Right cardiac atrium (tissue), 5 donors: ENCODE results near the gene G0S2. TPM values are rescaled to one million over a fixed set of nuclear protein-coding genes. Genes with fewer than 3 reads are reported as not detected.

ENCODE experiments used
- ATAC-seq, 2 donors: fragments of 200-7000 bp; cut with Tn5 transposase; one replicate each; pipeline versions ENCODE4 v1.8.0 to v1.9.1; 2020; ENCODE audit warnings: moderate library complexity in 2 of 2, mild to moderate bottlenecking in 1 of 2
- DNase-seq, 3 donors: peaks; one replicate each; pipeline ENCODE4 v3.0.0-alpha.2; 2020
- H3K27ac ChIP-seq: one replicate; pipeline ENCODE4 v1.5.1; 2013; ENCODE audit warnings: mild to moderate bottlenecking, low read length, control low read depth, moderate library complexity
- H3K27me3 ChIP-seq: one replicate; pipeline ENCODE4 v1.6.1; 2013; ENCODE audit not compliant: control insufficient read depth, insufficient read depth
- H3K4me1 ChIP-seq: one replicate; pipeline ENCODE4 v1.6.1; 2013; ENCODE audit warnings: low read length; ENCODE audit not compliant: control insufficient read depth, insufficient read depth
- H3K4me3 ChIP-seq: one replicate; pipeline ENCODE4 v1.5.1; 2013; ENCODE audit warnings: low read length, control low read depth
- H3K9me3 ChIP-seq: one replicate; pipeline ENCODE4 v1.6.1; 2013; ENCODE audit warnings: low read length; ENCODE audit not compliant: control insufficient read depth
- WGBS: extraction: QIAGEN DNeasy Blood & Tissue Kit; methylation state at CpG from one replicate; pipeline ENCODE4 v1.1.7; 2013; 5-methylcytosine and 5-hydroxymethylcytosine counted together
- intact Hi-C, 4 donors: fragments of 100-400 bp; cut with DNase I; formaldehyde crosslinking; loops; one replicate each; pipeline versions ENCODE4 v1.11.0 to v1.14.0; 2022 to 2023
- polyA plus RNA-seq: library from polyadenylated mRNA; stranded (reverse); fragments of 200-250 nt; gene quantifications from one replicate; pipeline ENCODE4 v1.2.3, GENCODE V29; 2013
- total RNA-seq, 4 donors: library from RNA; stranded (reverse); fragmentation: NEBNext Ultra II Directional; extraction: Animal tissue kit (Norgen Biotek cat#: 25700); gene quantifications; one replicate each; pipeline ENCODE4 v1.2.1, GENCODE V29; 2021
- donor health status: healthy with polysubstance abuse.
- donor health status: DM: no; HTN: yes; CAD: no.
- donor health status: DM: no; HTN: no; CAD: no.
- donor health status: DM: no; HTN: yes; CAD: no; lungs with severe emphysema.
- donor health status: DM: yes; HTN: yes; CAD: no.

Gene G0S2
- total and polyA plus RNA-seq, 5 donors, result 77.4 to 414 (median 276) TPM

DNA sequence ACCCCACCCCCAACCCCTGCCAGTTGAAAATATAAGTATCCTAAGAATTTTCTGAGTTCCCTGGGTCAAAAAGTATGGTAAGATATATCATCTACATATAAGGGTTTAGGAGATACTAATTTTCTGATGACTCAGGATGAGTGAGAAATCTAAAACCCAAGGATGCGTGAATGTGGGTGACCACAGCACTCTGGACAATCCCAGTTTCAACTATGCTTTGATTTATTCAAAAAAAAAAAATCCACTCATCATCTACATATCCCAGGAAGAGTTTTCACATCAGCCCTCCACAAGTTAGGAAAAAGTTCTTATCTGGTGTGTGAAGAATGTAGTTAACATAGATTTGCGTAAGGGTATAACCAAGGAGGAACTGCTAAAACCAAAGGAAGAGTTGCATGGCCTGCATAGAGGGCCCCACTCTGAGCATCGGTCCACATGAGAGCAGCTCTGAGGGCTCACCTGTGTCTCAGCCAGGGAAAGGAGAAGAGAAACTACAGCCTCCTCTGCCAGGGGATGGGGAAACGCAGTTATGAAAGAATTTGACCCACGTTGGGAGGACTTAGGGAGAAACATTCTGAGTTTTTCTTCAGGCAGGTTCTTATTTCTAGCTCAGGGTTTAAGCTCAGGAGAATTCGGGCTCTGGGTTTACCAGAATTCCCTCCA is 41.7 kb upstream of the G0S2 start:
- H3K4me3 ChIP-seq, result no peak overlapping the region
- H3K4me1 ChIP-seq, result peaks cover 2% of the 10 kb centered on the region
- ATAC-seq, result no peak
- no peaks in the 10 kb centered on the region for H3K9me3 ChIP-seq
- H3K27me3 ChIP-seq, result no peaks in the 10 kb centered on the region
- 91% methylated on average over 6 of the region's 6 CpGs for WGBS
- intact Hi-C loops, result no loop called here
- DNase-seq, result no peak
- no peak overlapping the region for H3K27ac ChIP-seq

GRCh38 chr1:209634005-209634737 is 41.0 kb upstream of the G0S2 start:
- H3K27me3 ChIP-seq, result no peaks in the 10 kb centered on the region
- 87% methylated on average over 20 of the region's 20 CpGs for WGBS
- intact Hi-C loops, result no loop called here
- no peaks in the 10 kb centered on the region for H3K9me3 ChIP-seq
- ATAC-seq, result no peak
- peaks cover 2% of the 10 kb centered on the region for H3K4me1 ChIP-seq
- DNase-seq, result peak in 1 of 3 donors; percentile 50
- H3K27ac ChIP-seq, result no peak overlapping the region
- H3K4me3 ChIP-seq, result no peak overlapping the region

GRCh38 chr1:209635850-209636249 is 39.4 kb upstream of the G0S2 start:
- Histone ChIP-seq H3K27ac (no peak overlapping the region), H3K4me1 (peaks cover 2% of the 10 kb centered on the region), H3K9me3 (no peaks in the 10 kb centered on the region), H3K4me3 (no peak overlapping the region), H3K27me3 (no peaks in the 10 kb centered on the region)
- ATAC-seq, result no peak
- intact Hi-C loops, result loop anchor here in 1 of 4 donors (5.0 kb wide), 1 partner anchor 41 kb away; the partner anchor contains the start of gene G0S2
- WGBS, result 70% methylated on average over 5 of the region's 5 CpGs
- no peak for DNase-seq

GRCh38 chr1:209641832-209642172 is 33.4 kb upstream of the G0S2 start:
- DNase-seq (peak; percentile 92 to 98 (median 96)), ATAC-seq (peak; percentile 95 to 96)
- Histone ChIP-seq H3K4me1 (peaks cover 29% of the 10 kb centered on the region), H3K4me3 (no peak overlapping the region), H3K27ac (peak overlapping the region; percentile 92), H3K9me3 (no peaks in the 10 kb centered on the region), H3K27me3 (no peaks in the 10 kb centered on the region)
- intact Hi-C loops, result loop anchor here in 1 of 4 donors (5.0 kb wide), 1 partner anchor 45 kb away; no protein-coding TSS in a partner anchor
- WGBS, result 15% methylated on average over 5 of the region's 5 CpGs

DNA sequence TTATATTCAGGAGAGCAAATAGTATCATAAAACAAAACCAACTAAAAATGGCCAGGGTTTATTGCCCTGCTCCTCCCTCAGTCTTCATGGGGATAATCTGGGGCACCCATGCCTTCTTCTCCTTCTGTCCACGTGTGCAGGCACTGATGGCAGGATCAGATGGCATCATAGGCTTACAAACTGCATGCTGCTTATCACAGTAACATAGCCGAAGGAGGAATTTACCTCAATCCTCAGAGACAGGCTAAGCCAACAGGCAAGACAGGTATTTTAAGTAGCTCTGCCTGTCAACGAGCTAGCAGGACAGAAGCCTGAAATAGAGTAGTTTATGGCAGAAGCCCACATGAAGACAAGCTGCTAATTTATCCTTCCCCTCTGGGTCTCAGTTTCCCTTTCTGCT is 32.4 kb upstream of the G0S2 start:
- ATAC-seq (peak; percentile 2 to 32), DNase-seq (no peak)
- Histone ChIP-seq H3K27ac (peak overlapping the region; percentile 81), H3K4me1 (peaks cover 37% of the 10 kb centered on the region), H3K4me3 (no peak overlapping the region), H3K27me3 (no peaks in the 10 kb centered on the region), H3K9me3 (no peaks in the 10 kb centered on the region)
- 27% methylated on average over 3 of the region's 3 CpGs for WGBS
- intact Hi-C loops, result loop anchor here in 1 of 4 donors (5.0 kb wide), 1 partner anchor 44 kb away; no protein-coding TSS in a partner anchor

GRCh38 chr1:209643285-209644020 is 31.8 kb upstream of the G0S2 start:
- Histone ChIP-seq H3K27ac (peak overlapping the region; percentile 81), H3K4me3 (no peak overlapping the region), H3K4me1 (peaks cover 37% of the 10 kb centered on the region), H3K9me3 (no peaks in the 10 kb centered on the region), H3K27me3 (no peaks in the 10 kb centered on the region)
- ATAC-seq (peak; percentile 71 to 80), DNase-seq (peak; percentile 79 to 94 (median 90))
- 3% methylated on average over 2 of the region's 2 CpGs for whole genome bisulfite sequencing
- intact Hi-C loops, result loop anchor here in 1 of 4 donors (5.0 kb wide), 1 partner anchor 44 kb away; no protein-coding TSS in a partner anchor

DNA sequence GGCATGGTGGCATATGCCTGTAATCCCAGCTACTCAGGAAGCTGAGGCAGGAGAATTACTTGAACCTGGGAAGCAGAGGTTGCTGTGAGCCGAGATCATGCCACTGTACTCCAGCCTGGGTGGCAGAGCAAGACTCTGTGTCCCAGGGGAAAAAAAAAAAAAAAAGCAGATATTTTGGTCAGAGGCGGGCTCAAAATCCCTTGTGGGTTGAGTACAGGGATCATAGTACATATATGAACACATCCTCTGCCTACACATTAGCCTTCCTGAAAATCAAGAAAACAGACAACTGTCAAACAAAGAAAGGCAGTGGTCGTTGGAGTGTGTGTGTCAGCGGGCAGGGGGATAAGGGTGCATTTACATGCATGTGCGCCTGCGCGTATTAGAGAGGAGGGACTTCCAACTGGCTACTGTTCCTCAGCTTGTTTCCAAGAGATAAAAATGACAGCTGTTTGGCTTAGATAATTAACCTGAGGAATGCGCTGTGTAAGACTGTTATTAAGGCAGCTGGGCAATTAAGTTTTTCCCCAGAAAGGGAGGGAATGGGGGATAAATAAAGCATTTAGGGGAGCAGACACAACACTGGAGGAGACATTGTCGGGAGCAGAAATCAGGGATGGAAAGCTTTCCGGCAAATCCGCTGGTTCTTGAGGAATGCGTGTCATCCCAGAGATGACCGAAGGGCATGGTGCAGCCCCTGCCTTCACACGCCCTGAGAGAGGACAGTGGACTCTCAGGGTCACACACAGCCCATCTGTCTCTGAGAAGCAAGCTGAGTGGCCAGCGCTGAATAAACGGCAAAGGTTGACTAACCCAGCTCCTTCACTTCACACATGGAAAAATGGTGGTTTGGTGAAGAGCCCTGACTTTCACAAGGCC is 29.4 kb upstream of the G0S2 start:
- peak in 2 of 3 donors; percentile 75 to 76 for DNase-seq
- ATAC-seq, result peak in 1 of 2 donors; percentile 17
- intact Hi-C loops, result no loop called here
- no peaks in the 10 kb centered on the region for H3K9me3 ChIP-seq
- WGBS, result 39% methylated on average over 16 of the region's 16 CpGs
- H3K4me1 ChIP-seq, result peaks cover 43% of the 10 kb centered on the region
- no peaks in the 10 kb centered on the region for H3K27me3 ChIP-seq
- H3K27ac ChIP-seq, result peak overlapping the region; percentile 71
- H3K4me3 ChIP-seq, result no peak overlapping the region

DNA sequence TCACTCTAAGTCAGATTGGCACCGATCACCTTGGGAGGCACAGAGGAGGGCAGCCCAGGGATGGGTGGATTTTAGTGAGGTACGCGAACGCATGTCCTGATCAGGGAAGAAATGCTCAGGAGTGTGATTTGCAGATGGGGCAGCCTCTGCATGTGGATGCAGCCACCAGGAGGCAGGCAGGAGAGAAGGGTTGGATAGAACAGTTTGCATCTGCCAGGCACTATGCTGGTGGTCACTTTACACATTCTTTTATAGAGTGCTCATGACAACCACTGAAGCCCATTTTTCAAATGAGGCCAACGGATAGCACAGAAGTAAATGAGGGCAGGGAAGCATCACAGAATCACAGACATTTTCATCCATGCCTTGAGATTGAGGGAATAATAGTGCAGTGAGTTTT is 28.7 kb upstream of the G0S2 start:
- DNase-seq (no peak), ATAC-seq (no peak)
- Histone ChIP-seq H3K27me3 (no peaks in the 10 kb centered on the region), H3K9me3 (no peaks in the 10 kb centered on the region), H3K4me1 (peaks cover 45% of the 10 kb centered on the region), H3K4me3 (no peak overlapping the region), H3K27ac (peak overlapping the region; percentile 34)
- intact Hi-C loops, result no loop called here
- WGBS, result 92% methylated on average over 5 of the region's 5 CpGs

DNA sequence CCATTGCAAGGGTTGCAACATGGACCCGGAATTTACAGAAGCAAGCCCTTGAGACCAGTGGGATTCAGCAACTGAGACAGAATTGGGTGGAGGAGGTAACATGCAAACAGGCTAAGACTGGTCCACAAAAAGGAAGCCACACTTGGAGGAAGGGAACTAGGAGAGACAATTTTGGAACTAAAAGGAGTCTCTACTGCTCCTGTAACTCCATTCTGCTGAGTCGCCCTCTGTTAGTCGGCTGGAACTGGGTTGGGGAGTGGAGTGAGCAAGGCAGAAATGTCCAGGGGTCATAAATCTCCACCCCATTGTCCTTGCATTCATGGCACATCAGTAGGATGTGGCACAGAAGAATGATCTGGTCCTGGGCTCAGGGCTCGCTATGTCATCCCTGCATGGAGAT is 28.1 kb upstream of the G0S2 start:
- Histone ChIP-seq H3K4me3 (no peak overlapping the region), H3K4me1 (peaks cover 43% of the 10 kb centered on the region), H3K27me3 (no peaks in the 10 kb centered on the region), H3K9me3 (no peaks in the 10 kb centered on the region), H3K27ac (no peak overlapping the region)
- 67% methylated on average over 4 of the region's 4 CpGs for WGBS
- ATAC-seq (no peak), DNase-seq (no peak)
- intact Hi-C loops, result no loop called here

- Histone ChIP-seq H3K9me3 (no peaks in the 10 kb centered on the region), H3K4me3 (no peak overlapping the region), H3K27ac (no peak overlapping the region), H3K4me1 (peaks cover 41% of the 10 kb centered on the region), H3K27me3 (no peaks in the 10 kb centered on the region)
- intact Hi-C loops, result no loop called here
- no peak for ATAC-seq
- no peak for DNase-seq
Observed at GRCh38 chr1:209648346-209648745, 26.9 kb upstream of the G0S2 start.
